HG02938 (cell line): ENCODE measurements around the gene MGLL.
"Not testable (repeated sequence)": the region's sequence is repeated elsewhere in the genome, so short reads cannot be mapped to it uniquely, and the experiment has no call there.

Source experiments
- ATAC-seq: cut with Tn5 transposase; IDR thresholded peaks from one replicate; pipeline ENCODE4 v1.9.1; 2021; ENCODE audit warnings: mild to moderate bottlenecking, moderate library complexity; ENCODE audit not compliant: unreplicated experiment

The MGLL gene

GRCh38 chr3:127692501-127693335, 129.6 kb downstream of the MGLL start:
- ATAC-seq: no peak

- ATAC-seq: no peak
Observed at GRCh38 chr3:127691974-127692373, 130.3 kb downstream of the MGLL start.

DNA sequence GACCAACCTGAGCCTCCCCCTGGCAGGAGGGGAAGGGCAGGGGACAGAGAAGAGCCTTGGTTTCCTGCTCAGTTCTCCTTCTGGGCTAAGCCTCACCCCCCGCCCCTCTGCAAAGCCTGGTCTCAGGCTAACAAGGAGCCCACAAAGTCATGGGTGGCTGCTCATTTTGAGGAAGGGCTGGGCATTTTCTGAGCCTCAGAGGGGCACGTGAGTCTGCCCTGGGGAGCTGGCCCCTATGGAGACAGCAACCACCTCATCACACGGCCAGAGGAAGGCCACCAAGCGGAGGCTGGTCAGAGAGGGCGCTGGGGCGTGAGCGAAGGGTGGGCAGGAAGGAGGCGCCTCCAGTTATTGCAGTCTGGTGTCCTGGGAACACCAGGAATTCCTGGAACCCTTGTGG, 130.8 kb downstream of the MGLL start:
- ATAC-seq: no peak

DNA sequence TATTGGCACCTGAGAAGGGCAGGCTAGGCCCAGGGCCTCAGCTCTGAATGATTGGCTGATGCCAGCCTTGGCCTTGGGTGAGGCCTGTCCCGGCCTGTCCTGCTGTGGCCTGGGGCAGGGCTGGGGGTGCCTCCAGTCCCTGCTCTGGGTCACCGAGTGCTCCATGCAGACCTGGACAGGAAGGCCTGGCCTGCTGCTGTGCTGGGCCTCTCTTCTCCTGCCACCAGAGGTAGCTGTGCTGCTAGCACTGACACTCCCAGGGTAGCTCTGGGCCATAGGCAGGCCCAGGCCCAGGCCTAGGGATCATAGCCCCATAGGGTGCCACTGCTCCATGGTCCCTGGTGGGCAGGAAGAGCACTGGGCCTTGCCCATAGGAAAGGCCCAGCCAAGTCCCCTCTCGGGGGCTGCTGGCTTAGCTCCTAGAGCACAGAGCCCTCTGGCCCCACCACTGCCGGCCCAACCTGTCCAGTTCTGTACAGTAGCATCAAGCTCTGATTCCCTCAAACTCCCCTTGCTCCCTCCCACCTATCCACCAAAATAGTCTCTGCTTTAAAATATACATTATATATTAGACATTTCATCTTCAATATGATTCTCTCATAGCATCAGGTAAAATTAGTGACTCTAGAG, 131.4 kb downstream of the MGLL start:
- ATAC-seq: no peak

- no peak for ATAC-seq
Observed at GRCh38 chr3:127690106-127690505, 132.2 kb downstream of the MGLL start.

GRCh38 chr3:127689266-127689860, 133.0 kb downstream of the MGLL start:
- ATAC-seq: no peak

DNA sequence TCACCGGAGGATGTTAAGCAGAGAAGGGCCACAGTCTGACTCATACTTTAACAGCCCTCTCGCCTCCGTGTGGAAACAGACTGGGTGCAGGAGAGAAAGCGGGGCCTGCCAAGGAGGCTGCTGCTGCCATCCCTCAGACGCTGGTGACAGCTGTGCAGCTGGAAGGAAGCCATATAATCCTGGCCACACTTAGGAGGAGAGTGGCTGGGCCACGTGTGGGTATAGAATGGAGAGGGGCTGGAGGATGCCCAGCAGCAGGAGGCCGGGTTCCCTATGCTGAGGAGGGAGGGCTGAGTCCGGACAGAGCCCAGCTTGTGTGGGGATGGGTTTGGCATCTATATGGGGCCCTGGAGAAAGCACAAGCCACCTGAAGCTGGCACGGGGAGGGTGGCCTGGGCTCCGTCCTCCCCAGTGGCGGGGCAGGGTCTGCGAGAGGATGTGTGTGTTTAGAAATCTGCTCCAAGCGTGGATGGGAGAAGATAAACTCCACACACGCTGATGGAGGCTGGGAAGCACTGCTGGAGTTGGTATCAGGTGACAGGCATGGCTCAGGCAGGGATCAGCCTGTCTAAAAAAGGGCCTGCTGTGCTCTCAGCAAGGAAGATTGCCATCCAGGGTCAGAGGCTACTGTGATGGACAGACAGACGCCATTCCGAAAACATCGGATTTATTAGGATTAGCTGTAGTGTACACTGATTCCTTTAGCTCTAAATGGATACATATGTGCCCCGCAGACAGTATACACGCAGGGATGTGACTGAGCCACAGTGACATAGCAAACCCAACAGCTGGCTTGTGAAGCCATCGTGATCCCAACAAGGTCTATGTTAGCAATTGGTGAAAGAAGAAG, 133.7 kb downstream of the MGLL start:
- no peak for ATAC-seq

DNA sequence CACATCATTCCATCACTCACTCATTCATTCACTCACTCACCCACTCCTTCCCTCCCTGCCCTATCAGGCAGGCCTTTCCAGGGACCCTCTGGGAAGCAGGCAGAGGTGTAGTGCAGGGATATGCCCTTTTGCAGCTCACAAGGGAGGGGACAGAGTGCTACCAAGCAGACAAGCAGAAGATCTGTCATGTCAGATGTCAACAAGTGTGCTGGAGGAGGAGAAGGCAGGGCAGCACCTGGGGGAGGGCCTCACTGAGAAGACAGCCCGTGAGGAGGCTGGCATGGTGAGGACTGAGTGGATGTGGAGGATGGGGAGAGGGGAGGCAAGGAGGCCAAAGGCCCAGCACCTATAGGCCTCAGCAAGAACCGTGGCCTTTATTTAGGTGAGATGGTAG, 134.3 kb downstream of the MGLL start:
- no peak for ATAC-seq

DNA sequence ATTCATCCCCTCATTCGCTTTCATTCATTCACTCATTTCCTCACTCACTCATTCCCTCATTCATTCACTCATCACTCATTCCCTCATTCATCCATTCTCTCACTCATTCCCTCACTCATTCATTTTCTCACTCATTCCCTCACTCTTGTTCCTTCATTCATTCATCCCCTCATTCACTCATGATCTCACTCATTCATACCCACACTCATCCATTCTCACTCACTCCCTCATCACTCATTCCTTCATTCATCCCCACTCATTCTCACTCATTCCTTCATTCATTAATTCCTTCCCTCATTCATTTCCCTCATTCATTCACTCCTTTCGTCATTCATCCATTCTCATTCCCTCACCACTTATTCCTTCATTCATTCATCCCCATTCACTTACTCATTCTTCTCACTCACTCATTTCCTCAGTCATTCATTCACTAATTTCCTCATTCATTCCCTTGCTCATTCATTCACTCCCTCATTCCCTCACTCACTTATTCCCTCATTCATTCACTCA, 135.0 kb downstream of the MGLL start:
- no peak for ATAC-seq

GRCh38 chr3:127686512-127686894, 135.8 kb downstream of the MGLL start:
- ATAC-seq: no peak

- ATAC-seq: no peak
Observed at GRCh38 chr3:127685708-127686511, 136.4 kb downstream of the MGLL start.

- ATAC-seq: no peak
Observed at GRCh38 chr3:127684871-127685707, 137.2 kb downstream of the MGLL start.

DNA sequence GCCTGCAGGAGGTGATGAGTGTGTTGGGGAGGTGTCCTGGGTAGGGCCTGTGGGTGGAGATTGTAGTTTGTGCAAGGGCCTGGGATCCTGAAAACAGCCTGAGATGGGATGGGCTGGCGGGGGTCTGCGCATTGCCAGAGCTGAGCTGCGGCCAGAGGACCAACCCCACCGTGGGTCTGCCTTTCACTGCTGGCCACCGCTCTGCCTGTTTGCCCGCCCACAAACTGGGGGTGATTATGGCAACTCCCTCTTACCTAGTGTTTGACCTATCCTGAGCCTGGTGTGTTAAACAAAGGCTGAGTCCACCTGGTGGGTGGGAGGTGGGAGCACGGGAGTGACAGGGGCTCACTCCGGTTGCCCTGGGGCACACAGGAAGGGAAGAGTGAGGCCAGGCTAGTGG, 139.8 kb downstream of the MGLL start:
- ATAC-seq: no peak

- ATAC-seq: not testable (repeated sequence)
Observed at GRCh38 chr3:127682175-127682554, 140.2 kb downstream of the MGLL start.

DNA sequence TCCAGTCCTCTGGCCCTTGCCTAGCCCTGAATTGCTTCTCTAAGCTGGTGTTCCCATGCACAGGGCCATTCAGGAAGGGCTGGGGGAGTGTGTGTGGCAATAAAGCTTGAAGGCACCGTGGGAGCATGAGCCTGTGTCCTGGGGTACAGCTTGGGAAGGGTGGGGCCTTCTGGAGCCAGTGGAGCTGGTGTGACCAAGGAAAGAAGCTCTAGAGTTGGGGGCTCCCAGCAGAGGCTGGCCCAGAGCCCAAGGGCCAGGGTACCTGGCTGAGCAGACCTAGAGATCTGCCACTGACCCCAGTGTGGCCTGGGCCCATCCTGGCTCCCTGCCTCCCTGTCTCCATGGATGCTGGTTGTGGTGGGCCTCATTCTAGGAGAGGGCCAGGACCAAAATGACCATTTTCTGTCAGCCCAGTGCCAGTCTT, 141.5 kb downstream of the MGLL start:
- ATAC-seq: no peak

- ATAC-seq: no peak
Observed at GRCh38 chr3:127680146-127680661, 142.1 kb downstream of the MGLL start.

DNA sequence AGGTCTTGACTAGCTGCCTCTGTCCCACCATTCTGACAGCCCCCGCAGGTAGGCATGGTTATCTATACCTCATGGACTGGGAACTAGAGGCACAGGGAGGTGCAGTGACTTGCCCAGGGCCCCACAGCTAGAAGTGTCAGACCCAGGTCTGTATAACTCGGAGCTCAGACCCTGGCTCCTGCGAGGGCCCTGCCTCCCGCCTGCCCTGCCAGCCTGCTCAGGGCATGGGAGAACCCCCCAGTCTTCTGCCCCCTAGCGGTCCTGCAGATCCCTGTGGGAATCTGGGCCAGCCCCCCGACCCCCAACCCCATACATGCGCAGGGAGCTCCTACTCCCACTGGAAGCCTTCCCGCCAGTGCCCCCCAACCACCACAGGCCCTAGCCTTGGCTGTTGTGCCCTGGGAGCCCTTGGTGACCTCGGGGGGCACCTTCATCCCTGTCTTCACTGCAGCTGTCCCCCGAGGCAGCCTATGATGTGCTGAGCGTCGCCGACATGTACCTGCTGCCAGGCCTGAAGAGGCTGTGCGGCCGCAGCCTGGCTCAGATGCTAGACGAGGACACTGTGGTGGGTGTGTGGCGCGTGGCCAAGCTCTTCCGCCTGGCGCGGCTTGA, 142.7 kb downstream of the MGLL start:
- no peak for ATAC-seq

DNA sequence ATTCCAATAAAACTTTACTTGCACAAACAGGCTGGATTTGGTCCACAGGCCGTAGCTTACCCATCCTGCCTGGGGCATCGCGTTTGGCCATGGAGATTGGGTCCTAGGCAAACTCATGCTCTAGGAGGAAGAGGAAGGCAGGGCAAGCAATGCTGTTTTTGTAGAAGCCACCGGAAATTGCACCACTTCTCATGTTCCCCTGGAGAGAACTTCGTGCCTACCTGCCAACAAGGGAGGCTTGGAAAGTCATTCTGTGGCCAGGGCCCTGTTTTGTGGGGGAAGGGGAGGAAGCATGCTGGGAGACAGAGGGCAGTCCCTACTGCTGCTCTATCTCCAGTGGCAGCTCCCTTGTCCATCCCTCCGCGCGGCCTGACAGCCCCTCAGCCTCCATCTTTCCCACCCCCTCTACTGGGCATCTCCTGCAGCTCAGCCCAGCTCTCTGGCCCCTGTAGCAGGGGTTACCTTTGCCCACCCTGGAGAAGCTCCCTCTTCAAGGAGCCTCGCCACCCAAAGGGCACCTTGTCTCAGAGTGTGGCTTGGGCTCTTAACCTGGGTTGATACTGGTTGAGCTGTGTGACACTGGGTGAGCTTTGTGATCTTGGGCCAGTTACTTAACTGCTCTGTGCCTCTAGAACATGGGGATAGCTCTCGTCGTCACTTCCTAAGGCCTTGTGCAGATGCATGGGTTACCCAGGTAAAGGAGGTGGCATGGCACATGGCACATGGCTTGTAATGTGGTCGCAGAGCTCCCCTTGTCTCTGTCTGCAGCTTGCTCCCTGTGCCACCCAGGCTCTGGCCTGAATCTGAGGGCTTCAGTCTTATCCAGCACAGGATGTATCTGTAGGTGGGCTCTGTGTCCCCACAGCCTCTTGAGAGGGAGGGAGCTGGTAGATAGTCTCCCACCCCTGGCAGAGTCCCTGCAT, 143.4 kb downstream of the MGLL start:
- no peak for ATAC-seq
